GM18498 (cell line): ENCODE data around the gene DGKA.
"Not testable (repeated sequence)": the region's sequence is repeated elsewhere in the genome, so short reads cannot be mapped to it uniquely, and the experiment has no call there.

Experiments
- ATAC-seq: cut with Tn5 transposase; IDR thresholded peaks from one replicate; pipeline ENCODE4 v1.9.1; 2021; ENCODE audit warnings: mild to moderate bottlenecking, moderate library complexity; ENCODE audit not compliant: unreplicated experiment

Gene DGKA

GRCh38 chr12:55966408-55967281 is 35.7 kb downstream of the DGKA start, which contains the start of gene CDK2:
Gene CDK2, plus strand, starts transcription at chr12:55966830. Its CDS starts 179 bp downstream, at chr12:55967009.
- peak; percentile 93 for ATAC-seq

DNA sequence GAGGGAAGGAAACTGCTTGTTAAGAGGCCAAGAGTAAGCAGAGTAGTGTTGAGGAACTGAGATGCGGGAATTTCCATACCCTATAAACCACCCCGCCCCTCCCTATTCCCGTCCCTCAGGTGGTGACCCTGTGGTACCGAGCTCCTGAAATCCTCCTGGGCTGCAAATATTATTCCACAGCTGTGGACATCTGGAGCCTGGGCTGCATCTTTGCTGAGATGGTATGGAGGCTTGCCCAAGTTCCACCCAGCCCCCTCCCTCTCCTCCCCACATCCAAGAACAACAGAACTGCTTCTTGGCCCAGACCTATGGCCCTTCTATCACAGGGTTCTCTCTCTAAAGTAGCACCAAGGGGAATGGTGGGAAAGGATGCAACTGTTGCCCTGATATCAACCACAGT is 38.4 kb downstream of the DGKA start:
- ATAC-seq = no peak

GRCh38 chr12:55970775-55971174 is 39.8 kb downstream of the DGKA start:
- no peak for ATAC-seq

GRCh38 chr12:55972042-55972441 is 41.1 kb downstream of the DGKA start:
- no peak for ATAC-seq

DNA sequence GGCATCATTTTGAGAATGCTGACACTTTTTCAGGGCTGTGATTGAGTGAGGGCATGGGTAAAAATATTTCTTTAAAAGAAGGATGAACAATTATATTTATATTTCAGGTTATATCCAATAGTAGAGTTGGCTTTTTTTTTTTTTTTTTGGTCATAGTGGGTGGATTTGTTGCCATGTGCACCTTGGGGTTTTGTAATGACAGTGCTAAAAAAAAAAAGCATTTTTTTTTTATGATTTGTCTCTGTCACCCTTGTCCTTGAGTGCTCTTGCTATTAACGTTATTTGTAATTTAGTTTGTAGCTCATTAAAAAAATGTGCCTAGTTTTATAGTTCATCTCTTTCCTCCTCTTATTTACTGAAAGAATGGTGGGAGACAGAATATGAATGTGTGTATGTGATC is 41.5 kb downstream of the DGKA start:
- ATAC-seq = no peak

- ATAC-seq = no peak
Observed at GRCh38 chr12:55972911-55973598, 42.1 kb downstream of the DGKA start.

DNA sequence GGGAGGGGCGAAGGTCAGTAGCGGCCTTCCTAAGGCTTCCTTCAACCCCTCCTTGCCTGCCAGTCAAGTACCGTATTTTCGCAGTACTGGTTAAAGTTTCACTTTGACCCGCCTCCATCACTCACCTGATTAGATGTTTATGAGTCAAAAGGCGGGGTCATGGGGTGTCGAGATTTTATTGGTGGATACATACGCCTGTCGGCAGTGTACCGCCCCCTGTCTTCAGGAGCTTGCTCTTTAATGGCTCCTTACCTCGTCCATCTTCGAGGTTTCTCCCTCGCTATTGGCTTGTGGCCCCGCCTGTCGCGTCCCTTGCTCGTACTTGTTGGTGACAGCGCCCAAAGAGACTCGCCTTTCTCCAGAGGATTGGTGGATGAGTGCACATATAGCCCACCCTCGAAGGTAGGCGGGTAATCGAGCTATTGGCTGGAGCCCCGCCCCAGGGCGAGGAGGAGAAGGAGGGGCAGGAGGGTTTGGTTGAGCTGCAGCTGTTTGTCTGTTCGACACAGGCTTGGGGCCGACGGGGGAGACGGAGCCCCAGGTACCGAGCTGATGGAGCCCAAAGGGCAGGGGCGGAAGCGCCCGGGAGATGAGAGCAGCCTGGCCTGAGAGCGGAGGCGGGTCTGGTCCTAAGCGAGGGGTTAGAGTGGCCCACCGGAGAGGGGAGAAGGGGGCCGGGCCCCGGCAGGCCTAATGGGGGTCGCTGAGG is 42.8 kb downstream of the DGKA start, which contains the start of gene RAB5B:
TSS of gene RAB5B (plus strand) at position 480 of the 709 bp plus-strand sequence. CDS start 12,883 bp downstream, outside the sequence.
- peak; percentile 91 for ATAC-seq

DNA sequence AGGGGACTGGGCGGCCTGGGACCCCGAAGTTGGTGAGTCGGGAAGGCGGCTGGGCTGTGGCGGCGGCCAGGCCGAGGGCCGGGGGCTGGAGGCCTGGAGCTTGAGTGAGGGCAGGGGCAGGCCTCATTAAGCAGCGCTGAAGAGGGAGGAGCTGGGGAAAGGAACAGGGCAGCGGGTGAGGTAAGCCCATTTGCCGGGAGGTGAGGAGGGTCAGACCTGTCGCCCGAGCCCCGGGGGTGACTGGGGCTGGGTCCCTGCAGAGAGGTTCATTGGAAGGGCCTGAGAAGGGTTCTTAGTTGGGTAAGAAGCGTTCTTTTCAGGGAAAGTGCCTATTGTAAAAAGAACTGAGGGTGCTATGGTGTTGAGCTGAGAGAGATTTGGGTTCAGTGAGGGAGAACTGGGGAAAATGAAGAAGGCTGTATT is 43.4 kb downstream of the DGKA start:
- ATAC-seq = peak; percentile 20

- no peak for ATAC-seq
Observed at GRCh38 chr12:55978393-55978792, 47.4 kb downstream of the DGKA start.

DNA sequence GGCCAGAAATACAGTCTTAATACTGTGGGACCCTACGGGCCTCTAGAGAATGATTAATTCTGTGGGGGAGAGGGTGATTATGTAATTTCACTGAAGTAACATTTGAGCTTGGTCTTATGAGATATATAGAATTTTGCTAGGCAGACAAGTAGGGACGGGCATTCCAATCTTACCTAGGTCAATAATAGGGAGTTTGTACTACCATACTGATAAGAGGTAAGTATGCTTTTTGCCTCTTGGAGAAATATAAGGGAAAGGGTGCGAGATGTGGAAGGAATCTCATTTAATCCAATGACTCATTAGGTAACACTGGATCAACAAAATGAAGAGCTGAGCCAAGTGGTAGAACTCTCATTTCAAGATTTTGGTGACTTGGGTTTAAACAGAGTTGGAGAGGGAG is 48.1 kb downstream of the DGKA start:
- no peak for ATAC-seq

GRCh38 chr12:55981882-55982281 is 50.9 kb downstream of the DGKA start:
- not testable (repeated sequence) for ATAC-seq

- ATAC-seq = no peak
Observed at GRCh38 chr12:55982319-55982936, 51.5 kb downstream of the DGKA start.

GRCh38 chr12:55983232-55983842 is 52.4 kb downstream of the DGKA start:
- ATAC-seq = no peak

GRCh38 chr12:55984861-55985260 is 53.9 kb downstream of the DGKA start:
- ATAC-seq = no peak

DNA sequence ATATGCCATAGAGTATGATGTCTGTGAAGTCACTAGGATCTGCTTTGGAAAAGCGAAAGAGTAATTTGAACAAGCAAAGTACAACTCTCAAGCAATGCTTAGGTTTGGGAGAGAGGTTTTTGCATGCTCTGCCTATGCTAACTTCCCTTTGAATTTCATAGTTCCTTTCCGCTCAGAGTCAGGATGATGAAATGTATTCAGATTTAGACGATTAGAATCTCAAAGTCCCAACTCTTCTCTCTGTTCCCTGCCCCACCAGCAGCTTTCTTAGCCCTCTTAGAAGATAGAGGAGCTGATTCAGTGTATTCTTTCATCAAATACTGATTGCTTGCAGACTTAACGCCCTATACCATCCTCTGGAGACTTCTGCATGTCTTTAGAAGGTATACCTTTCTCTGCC is 54.4 kb downstream of the DGKA start:
- ATAC-seq = no peak

GRCh38 chr12:55985976-55986375 is 55.0 kb downstream of the DGKA start:
- ATAC-seq = not testable (repeated sequence)

GRCh38 chr12:55991110-55991509 is 60.1 kb downstream of the DGKA start:
- no peak for ATAC-seq

GRCh38 chr12:55993230-55993853 is 62.4 kb downstream of the DGKA start:
- ATAC-seq = no peak

DNA sequence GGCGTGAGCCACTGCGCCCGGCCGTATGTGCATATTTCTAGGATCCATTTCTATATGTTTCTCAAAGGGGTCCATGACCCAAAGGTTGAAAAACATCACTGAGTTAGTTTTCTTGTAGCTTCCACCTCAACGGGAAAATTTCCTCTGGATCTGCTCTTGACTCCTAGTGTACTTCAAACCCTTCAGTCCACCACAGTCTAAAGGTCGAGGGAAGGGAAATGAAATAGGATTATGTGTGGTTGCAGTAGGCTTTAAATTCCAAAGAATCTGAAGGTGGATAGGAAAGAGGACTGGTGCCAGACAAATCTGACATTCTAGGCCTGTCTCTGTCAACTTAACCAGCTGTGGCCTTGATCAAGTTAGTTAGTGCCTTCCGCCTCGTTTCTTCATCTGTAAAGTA is 64.4 kb downstream of the DGKA start:
- no peak for ATAC-seq

GRCh38 chr12:55996201-55996714 is 65.3 kb downstream of the DGKA start:
- ATAC-seq = no peak
